HG02840 (cell line): ENCODE data around the gene JMJD6.
"Not testable (repeated sequence)": the region's sequence is repeated elsewhere in the genome, so short reads cannot be mapped to it uniquely, and the experiment has no call there.

Source experiments
- ATAC-seq: cut with Tn5 transposase; IDR thresholded peaks from one replicate; pipeline ENCODE4 v1.9.1; 2021; ENCODE audit warnings: mild to moderate bottlenecking, moderate library complexity, moderate number of reproducible peaks; ENCODE audit not compliant: unreplicated experiment, low FRiP score

Gene JMJD6

DNA sequence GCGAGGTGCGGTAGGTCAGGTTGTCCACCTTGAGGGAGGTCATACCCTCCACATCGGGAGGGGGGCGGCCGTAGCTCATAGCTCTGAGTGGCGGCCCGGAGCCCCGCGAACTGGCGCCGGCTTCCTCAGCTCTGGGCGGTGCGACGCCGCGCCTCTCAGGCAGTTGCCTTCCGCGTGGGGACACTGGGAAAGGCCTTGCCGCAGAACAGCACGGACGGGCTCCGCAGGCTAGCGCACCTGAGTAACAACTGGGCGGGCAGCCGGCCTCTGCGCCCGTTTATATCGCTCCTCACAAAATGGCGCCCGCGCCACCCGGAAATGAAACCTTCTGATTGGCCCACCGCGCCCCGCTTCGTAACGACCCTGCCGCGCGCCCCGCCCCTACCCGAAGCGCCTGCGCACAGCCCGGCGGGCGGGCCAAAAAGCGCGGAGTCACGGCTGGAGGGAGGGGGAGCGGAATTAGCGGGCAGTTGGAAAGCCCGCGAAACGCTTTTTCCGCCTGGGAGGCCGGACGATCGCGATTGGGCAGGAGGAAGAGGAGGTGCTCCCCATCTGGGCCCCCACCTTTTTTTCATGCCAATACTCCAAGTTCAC is 10.8 kb upstream of the JMJD6 start, which contains the start of gene SRSF2:
Gene SRSF2, minus strand, starts transcription at position 250 of the 594 bp plus-strand sequence. Its CDS starts 171 bp downstream, at position 79.
- peak; percentile 64 for ATAC-seq

GRCh38 chr17:76736349-76737081 is 10.1 kb upstream of the JMJD6 start:
- ATAC-seq = peak; percentile 11

GRCh38 chr17:76735586-76736348 is 9.4 kb upstream of the JMJD6 start:
- ATAC-seq = no peak

- ATAC-seq = no peak
These were observed 8.6 kb upstream of the JMJD6 start for GRCh38 chr17:76735006-76735405.

- ATAC-seq = no peak
These were observed 7.9 kb upstream of the JMJD6 start for GRCh38 chr17:76734080-76734840.

DNA sequence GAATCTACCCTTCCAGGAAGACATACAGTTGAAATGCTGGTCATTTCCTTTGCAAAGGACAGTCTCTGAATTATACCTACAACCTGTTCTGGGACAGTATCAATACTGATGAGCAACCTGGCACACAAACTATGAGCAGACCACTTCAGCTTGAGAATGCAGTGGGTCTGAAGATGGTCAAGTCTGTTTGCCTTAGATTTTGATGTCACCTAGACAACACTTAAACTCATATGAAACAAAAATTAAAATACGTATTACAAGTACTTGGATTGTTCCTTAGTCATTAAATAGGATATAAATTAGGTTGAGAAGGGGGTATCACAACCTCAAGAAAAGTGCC is 7.2 kb upstream of the JMJD6 start:
- ATAC-seq = no peak

GRCh38 chr17:76732734-76733617 is 6.6 kb upstream of the JMJD6 start:
- ATAC-seq = no peak

GRCh38 chr17:76731800-76732733 is 5.7 kb upstream of the JMJD6 start:
- ATAC-seq = not testable (repeated sequence)

DNA sequence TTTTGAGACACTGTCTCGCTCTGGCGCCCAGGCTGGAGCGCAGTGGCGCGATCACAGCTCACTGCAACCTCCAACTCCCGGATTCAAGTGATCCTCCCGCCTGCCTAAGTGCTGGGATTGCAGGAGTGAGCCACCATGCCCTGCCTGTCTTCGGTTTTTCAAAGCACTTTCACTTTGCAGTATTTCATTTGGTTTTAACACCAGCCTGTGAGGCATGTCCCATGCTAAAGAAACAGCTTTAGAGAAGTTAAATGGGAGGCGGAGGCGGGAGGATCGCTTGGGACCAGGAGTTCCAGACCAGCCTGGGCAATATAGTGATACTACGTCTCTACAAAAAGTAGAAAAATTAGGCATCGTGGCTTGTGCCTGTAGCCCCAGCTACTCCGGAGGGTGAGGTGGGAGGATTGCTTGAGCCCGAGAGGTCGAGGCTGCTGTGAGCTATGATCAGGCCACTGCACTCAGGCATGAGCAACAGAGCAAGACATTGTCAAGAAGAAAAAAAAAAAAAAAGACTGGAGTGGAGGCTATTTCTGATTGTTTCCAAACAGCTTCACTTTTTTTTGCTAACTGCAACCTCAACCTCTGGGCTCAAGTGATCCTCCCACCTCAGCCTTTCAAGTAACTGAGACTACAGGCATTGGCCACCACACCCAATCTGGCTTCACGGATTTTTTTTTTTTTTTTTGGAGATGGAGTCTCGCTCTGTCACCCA is 1.5 kb upstream of the JMJD6 start:
- no peak for ATAC-seq

DNA sequence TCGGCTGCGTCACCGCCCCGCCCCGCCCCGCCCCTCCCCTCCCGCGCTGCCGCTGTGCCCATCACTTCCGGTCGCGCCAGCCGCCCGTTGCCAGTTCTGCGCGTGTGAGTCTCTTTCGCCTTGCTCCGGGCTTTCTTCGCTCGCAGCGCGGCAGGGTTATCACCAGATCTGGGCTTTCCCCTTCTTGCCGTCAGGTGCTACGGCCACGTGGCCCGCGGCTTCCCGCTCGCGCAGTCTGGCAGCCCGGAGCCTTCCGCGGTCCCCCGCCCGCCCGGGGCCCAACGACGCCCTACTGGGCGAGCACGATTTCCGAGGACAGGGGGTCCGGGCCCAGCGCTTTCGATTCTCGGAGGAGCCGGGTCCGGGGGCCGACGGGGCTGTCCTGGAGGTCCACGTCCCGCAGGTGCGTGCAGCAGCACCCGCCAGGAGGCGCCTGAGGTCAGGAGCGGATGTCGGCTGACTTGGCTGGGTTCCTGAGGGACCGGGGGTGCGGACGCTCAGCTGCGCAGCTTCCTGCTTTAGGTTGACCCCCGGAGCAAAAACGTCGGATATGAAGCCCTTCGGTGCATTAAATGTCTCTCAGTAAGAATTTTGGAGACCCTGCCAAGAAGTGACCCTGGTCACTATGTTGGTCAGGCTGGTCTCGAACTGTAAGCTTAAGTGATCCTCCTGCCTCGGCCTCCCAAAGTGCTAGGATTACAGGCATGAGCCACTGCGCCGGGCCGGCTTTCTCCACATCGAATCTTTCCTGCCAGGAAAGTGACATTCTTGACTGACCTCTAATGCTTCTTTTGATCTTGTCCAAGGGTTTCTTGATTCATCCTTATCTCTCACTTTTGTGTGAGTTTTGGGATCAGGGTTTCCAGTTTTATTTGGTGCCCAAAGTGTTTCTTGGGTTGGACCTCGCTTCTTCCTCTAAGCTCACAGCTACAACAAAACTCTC is 641 bp upstream of the JMJD6 start, which contains the start of gene METTL23:
Gene METTL23, plus strand, starts transcription at position 64 of the 943 bp plus-strand sequence. CDS start 2,872 bp downstream, outside the sequence.
- ATAC-seq = peak; percentile 42

DNA sequence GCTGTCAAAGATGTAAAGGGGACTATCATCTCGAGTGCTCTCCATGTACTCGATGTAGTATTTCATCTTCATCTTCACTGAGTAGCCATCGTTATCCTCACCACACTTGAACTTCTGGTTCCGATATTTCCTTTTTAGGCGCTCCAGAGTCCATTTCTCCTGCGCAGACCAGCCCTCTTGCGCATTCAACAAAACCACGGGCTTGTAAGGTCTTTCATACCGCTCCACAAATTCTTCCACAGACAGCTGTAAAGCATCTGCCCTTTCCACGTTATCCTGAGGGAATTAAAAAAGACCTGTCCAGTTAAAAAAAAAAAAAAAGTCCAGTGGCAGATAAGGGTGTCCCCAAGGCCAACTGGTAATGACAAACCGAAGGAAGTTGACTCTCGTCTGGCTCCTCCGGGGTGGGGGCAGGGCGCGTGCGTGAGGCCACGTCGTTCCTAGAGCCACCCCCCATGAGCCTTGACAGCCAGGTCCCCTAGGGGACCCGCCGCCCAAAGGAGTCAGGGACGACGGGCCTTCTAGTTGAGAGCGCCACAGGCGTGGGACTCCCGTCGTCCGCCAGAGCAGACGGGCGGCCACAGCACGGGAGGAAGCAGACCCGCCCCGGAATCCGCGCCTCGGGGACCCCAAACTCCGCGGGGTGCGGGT is 701 bp downstream of the JMJD6 start:
- peak; percentile 11 for ATAC-seq

DNA sequence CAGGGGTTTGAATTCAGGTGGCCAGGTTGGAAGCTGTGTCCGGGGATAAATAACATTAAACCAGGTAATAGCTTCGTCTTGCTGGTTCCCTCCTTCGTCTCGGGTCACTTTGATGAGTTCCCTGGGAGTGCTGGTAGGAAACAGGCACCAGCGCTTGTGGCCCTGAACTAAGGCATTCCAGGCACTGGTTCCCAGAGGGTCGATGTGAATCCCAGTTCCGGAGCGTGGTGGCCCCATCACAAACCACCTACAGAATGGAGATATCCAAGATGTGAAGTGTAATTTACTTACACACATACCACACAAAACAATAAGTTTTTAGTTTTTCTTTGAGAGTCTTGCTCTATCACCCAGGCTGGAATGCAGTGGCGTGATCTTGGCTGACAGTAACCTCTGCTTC is 2.6 kb downstream of the JMJD6 start:
- ATAC-seq = no peak

DNA sequence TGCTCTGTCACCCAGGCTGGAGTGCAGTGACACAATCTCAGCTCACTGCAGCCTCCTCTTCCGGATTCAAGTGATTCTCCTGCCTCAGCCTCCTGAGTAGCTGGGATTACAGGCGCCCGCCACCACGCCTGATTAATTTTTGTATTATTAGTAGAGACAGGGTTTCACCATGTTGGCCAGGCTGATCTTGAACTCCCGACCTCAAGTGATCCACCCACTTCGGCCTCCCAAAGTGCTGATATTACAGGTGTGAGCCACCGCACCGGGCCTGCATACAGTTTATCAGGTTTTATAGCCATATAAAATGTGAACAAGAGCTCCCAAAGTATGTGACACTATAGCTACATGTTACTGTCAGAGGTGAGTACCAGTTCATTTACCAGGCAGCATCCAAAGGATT is 3.4 kb downstream of the JMJD6 start:
- not testable (repeated sequence) for ATAC-seq

DNA sequence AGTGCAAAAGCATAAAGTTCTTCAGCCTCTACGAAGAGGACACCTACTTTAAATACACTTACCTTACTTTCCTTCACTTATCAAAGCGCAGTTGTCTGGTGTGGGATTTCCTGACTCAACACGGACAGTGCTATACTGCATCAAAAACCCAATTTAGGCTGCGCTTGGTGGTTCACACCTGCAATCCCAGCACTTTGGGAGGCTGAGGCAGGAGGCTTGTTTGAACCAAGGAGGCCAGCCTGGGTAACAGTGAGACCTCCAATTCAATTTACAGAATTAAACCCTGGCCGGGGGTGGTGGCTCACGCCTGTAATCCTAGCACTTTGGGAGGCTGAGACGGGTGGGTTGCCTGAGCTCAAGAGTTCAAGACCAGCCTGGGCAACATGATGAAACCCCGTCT is 4.1 kb downstream of the JMJD6 start:
- ATAC-seq = no peak

DNA sequence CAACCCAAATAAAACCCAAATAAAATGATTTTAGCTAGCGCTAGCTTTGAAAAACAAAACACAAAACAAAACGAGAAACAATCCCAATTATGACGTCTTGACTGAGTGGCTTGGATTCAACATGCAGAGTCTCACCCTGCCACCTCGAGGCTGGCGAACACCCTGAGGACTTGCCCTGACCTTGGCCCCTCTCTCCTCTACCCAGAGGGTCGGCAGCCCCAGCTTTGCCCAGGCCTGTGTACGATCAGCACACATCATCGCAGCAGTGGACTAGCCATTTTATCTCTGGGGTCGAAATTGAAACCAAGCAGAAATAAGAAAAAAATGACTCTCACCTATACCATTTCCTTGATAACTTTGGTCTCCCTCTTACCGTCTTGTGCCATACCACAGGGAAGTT is 4.9 kb downstream of the JMJD6 start:
- ATAC-seq = no peak

GRCh38 chr17:76720941-76721340 is 5.5 kb downstream of the JMJD6 start:
- no peak for ATAC-seq
